HepG2 (cell line): Measurements from ENCODE around the gene TEDC2. TPM values are rescaled to one million over a fixed set of nuclear protein-coding genes. Genes with fewer than 3 reads are reported as not detected.

Experiments
- ATAC-seq: fragments of 200-7000 bp; cut with Tn5 transposase; 3 replicates; pipeline ENCODE4 v1.9.1; 2020; ENCODE audit warnings: mild to moderate bottlenecking, moderate library complexity
- BruUV-seq: library from RNA; stranded (reverse); fragments of 400-500 nt; replicated peaks from 2 replicates; lab custom pipeline; 2021; lab: Mats Ljungman, UMichigan
- CTCF ChIA-PET: fragments of 300-600 bp; formaldehyde crosslinking; extraction: SDS; loops from one replicate; lab custom pipeline; 2021; ENCODE audit warnings: low total read pairs, inconsistent platforms, low intra/inter-chr PET ratio; lab: Yijun Ruan, JAX
- POLR2A ChIA-PET: fragments of 350-600 bp; sonication (Branson Sonifier 250); formaldehyde crosslinking; loops from one replicate; lab custom pipeline; 2020; ENCODE audit warnings: antibody characterized with exemption, inconsistent platforms; lab: Yijun Ruan, JAX
- DNase-seq: peaks from one replicate; pipeline ENCODE4 v3.0.0-alpha.2; 2015; ENCODE audit warnings: low spot score
- FAIRE-seq: peaks from 3 replicates; lab custom pipeline; 2011; peaks lifted over from hg19 to GRCh38; lab: Jason Lieb, UNC
- H2AFZ ChIP-seq: one replicate; pipeline ENCODE4 v1.6.1; 2011; ENCODE audit warnings: low read length, inconsistent platforms
- H3K27ac ChIP-seq: fragments of 300-600 bp; 3 replicates; pipeline ENCODE4 v1.8.0; 2011; ENCODE audit warnings: mixed run types, mild to moderate bottlenecking, mixed read lengths, low read length, inconsistent platforms; ENCODE audit not compliant: insufficient read depth; ENCODE audit errors: extremely low read length
- H3K27me3 ChIP-seq, 2 experiments: fragments of 200-600 bp in 1 of 2; 2 replicates in 1 of 2; 3 replicates in 1 of 2; pipeline versions ENCODE4 v1.6.0 to v1.8.0; 2011; ENCODE audit warnings: low read length in 2 of 2, mild to moderate bottlenecking in 2 of 2, moderate library complexity in 2 of 2, inconsistent platforms in 1 of 2; ENCODE audit not compliant: insufficient read depth in 2 of 2, control insufficient read depth in 1 of 2
- H3K36me3 ChIP-seq, 2 experiments: fragments of 200-600 bp in 1 of 2; replicated peaks in 1 of 2; 2 replicates in 1 of 2; 3 replicates in 1 of 2; pipeline versions ENCODE4 v1.5.1 to v1.8.0; 2011; ENCODE audit warnings: low read length in 2 of 2, inconsistent platforms in 1 of 2; ENCODE audit not compliant: insufficient read depth in 2 of 2, control insufficient read depth in 1 of 2
- H3K4me1 ChIP-seq: 2 replicates; pipeline ENCODE4 v1.5.1; 2012; ENCODE audit warnings: low read length, inconsistent platforms; ENCODE audit not compliant: insufficient read depth
- H3K4me2 ChIP-seq: 2 replicates; pipeline ENCODE4 v1.6.0; 2011; ENCODE audit warnings: low read depth, low read length, inconsistent platforms
- H3K4me3 ChIP-seq, 3 experiments: fragments of 200-600 bp in 1 of 3; sonication (generic), shearing (Covaris generic) in 1 of 3; replicated peaks in 1 of 3; 2 replicates each; pipeline ENCODE4 v1.5.1; 2011 to 2016; ENCODE audit warnings: low read length in 3 of 3, inconsistent platforms in 2 of 3, low read depth in 2 of 3, mild to moderate bottlenecking in 2 of 3, control low read depth in 1 of 3, mixed read lengths in 1 of 3; ENCODE audit not compliant: insufficient read depth in 1 of 3
- H3K79me2 ChIP-seq: one replicate; pipeline ENCODE4 v1.6.1; 2011; ENCODE audit warnings: low read length, inconsistent platforms; ENCODE audit not compliant: insufficient read depth
- H3K9ac ChIP-seq: 2 replicates; pipeline ENCODE4 v1.6.0; 2011; ENCODE audit warnings: mild to moderate bottlenecking, low read depth, low read length, inconsistent platforms; ENCODE audit not compliant: insufficient read depth
- H3K9me3 ChIP-seq: 2 replicates; pipeline ENCODE4 v1.5.1; 2012; ENCODE audit warnings: mild to moderate bottlenecking, low read length
- H4K20me1 ChIP-seq: 2 replicates; pipeline ENCODE4 v1.6.0; 2011; ENCODE audit warnings: inconsistent platforms, mild to moderate bottlenecking, low read length, moderate library complexity; ENCODE audit not compliant: insufficient read depth
- POLR2AphosphoS5 ChIP-seq: IDR thresholded peaks from 2 replicates; pipeline ENCODE4 v1.6.1; 2012; ENCODE audit warnings: low read depth, low read length
- TEF ChIP-seq: sonication (generic); formaldehyde crosslinking; IDR thresholded peaks from 2 replicates; pipeline ENCODE4 v1.5.0; 2020; ENCODE audit warnings: missing genetic modification reagents
- ZNF614 ChIP-seq: IDR thresholded peaks from 2 replicates; pipeline ENCODE4 v1.6.1; 2018; ENCODE audit warnings: missing biosample characterization, missing genetic modification reagents, inconsistent platforms, borderline replicate concordance
- ZNF7 ChIP-seq: IDR thresholded peaks from 2 replicates; pipeline ENCODE4 v1.6.1; 2016; ENCODE audit warnings: missing biosample characterization, missing genetic modification reagents
- ZNF747 ChIP-seq: sonication (generic); formaldehyde crosslinking; IDR thresholded peaks from 2 replicates; pipeline ENCODE4 v1.8.1; 2023; ENCODE audit warnings: missing genetic modification reagents, mild to moderate bottlenecking, borderline replicate concordance
- ZSCAN22 ChIP-seq: sonication (generic); formaldehyde crosslinking; IDR thresholded peaks from 2 replicates; pipeline ENCODE4 v1.4.0; 2020; ENCODE audit warnings: mild to moderate bottlenecking, missing genetic modification reagents
- WGBS: methylation state at CpG from one replicate; pipeline ENCODE4 v1.1.6; 2017; ENCODE audit warnings: low lambda C conversion rate; 5-methylcytosine and 5-hydroxymethylcytosine counted together
- in situ Hi-C: cut with HindIII; loops from 2 replicates; pipeline ENCODE4 v1.10.0; 2017; ENCODE audit warnings: low pct_unique_long_range_greater_than_20kb; ENCODE audit not compliant: extremely low pct_ligation_motif_present
- intact Hi-C: fragments of 100-400 bp; cut with micrococcal nuclease; formaldehyde crosslinking; loops from one replicate; pipeline ENCODE4 v1.10.0; 2022; ENCODE audit not compliant: unreplicated experiment
- polyA plus RNA-seq, 8 experiments: library from polyadenylated mRNA; depleted of rRNA in 3 of 8; stranded (reverse) in 7 of 8; unstranded in 1 of 8; fragments of >200 nt; fragmentation: Illumina TruSeq in 4 of 8; extraction: Trizol in 4 of 8; gene quantifications; 2 replicates each; pipeline versions ENCODE4 v1.2.1 to v1.2.3, GENCODE V29; 2011 to 2016; ENCODE audit warnings: low read depth in 4 of 8, missing spikeins in 1 of 8, mixed read lengths in 1 of 8; ENCODE audit not compliant: insufficient read depth in 1 of 8
- total RNA-seq, 5 experiments: library from RNA; depleted of rRNA; stranded (reverse); fragments of >200 nt; fragmentation: Illumina TruSeq; extraction: Trizol; gene quantifications; 2 replicates each; pipeline ENCODE4 v1.2.3, GENCODE V29; 2016; ENCODE audit warnings: low read depth in 1 of 5

The TEDC2 gene
- total and polyA plus RNA-seq, 2 of the 13 experiments (the other 11 are each of a cell fraction or from before 2014, with no cell fraction given): 6.2 to 24.4 TPM

DNA sequence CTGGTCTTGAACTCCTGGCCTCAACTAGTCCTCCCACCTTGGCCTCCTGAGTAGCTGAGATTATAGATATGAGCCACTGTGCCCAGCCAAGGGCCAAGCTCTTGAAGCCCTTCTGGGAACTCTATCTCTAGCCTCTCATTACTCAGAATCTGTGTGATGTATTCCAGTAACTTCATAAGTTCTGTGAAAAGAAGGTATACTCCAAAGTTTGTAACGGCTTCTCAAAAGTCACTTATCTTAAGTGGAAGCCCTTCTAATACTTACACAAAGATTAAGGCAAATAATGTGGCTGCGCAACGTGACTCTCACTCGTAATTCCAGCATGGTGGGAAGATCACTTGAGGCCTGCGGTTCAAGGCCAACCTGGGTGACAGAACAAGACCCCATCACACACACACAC, 34.7 kb downstream of the TEDC2 start:
- no peak for TF ChIP-seq ZNF747
- no peak for TF ChIP-seq POLR2AphosphoS5
- TF ChIP-seq ZNF614 (CRISPR knock-in tag): no peak
- WGBS: 97% methylated on average over 5 of the region's 5 CpGs
- peaks cover 27% of the 10 kb centered on the region for H3K4me1 ChIP-seq
- H3K9me3 ChIP-seq: no peaks in the 10 kb centered on the region
- H3K79me2 ChIP-seq: peaks cover 6% of the 10 kb centered on the region
- H3K27me3 ChIP-seq: no peaks in the 10 kb centered on the region
- ChIA-PET CTCF (no interaction called here), POLR2A (no interaction called here)
- intact Hi-C loops: no loop called here
- BruUV-seq: no TSS peak
- in situ Hi-C loops: no loop called here
- DNase-seq (no peak), ATAC-seq (no peak), FAIRE-seq (no peak)
- no peak overlapping the region for H3K4me2 ChIP-seq
- H3K9ac ChIP-seq: no peak overlapping the region
- H4K20me1 ChIP-seq: peaks cover 4% of the 10 kb centered on the region; the same call in 1 of the 2 replicates
- no peak overlapping the region for H2AFZ ChIP-seq
- H3K27ac ChIP-seq: no peak overlapping the region
- H3K4me3 ChIP-seq: no peak overlapping the region
- peaks cover 12 to 29% of the 10 kb centered on the region in 2 experiments; a peak in 4 of 5 replicates for H3K36me3 ChIP-seq

GRCh38 chr16:2495041-2495440, 35.1 kb downstream of the TEDC2 start:
- in situ Hi-C loops (no loop called here), intact Hi-C loops (no loop called here)
- no TSS peak for BruUV-seq
- Histone ChIP-seq H3K27ac (no peak overlapping the region), H3K79me2 (peaks cover 5% of the 10 kb centered on the region), H3K27me3 (no peaks in the 10 kb centered on the region), H3K9ac (no peak overlapping the region), H3K4me3 (no peak overlapping the region), H3K36me3 (peaks cover 13 to 29% of the 10 kb centered on the region in 2 experiments; a peak in 4 of 5 replicates), H3K9me3 (no peaks in the 10 kb centered on the region), H4K20me1 (no peaks in the 10 kb centered on the region), H3K4me2 (no peak overlapping the region), H3K4me1 (peaks cover 24% of the 10 kb centered on the region), H2AFZ (no peak overlapping the region)
- CTCF ChIA-PET: no interaction called here
- ATAC-seq (no peak), FAIRE-seq (no peak), DNase-seq (no peak)
- POLR2A ChIA-PET: no interaction called here
- no peak for TF ChIP-seq ZNF7
- TF ChIP-seq TEF (CRISPR knock-in tag): no peak
- no peak for TF ChIP-seq ZSCAN22
- 97% methylated on average over 5 of the region's 5 CpGs for whole genome bisulfite sequencing
